ENCODE results near the gene KTN1.

The KTN1 gene

DNA sequence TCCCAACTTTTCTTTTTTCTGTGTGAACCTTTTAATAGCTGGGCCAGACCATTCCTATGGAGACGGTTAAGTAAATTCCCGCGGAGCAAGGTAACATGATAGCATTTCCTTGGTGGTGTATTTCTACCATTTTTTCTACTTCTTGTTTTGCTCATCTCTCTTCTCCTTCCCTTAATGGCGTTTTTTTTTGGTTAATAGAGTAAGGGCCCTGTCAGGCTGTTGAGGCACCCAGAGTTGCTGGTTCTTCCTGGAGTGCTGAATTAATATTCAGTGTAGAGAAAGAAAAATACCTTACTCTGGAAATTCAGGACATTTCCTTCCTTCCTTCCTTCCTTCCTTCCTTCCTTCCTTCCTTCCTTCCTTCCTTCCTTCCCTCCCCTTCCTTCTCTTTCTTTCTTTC is 137.6 kb downstream of the KTN1 start:
- H2AFZ ChIP-seq (ENCODE audit: low read length): no peak overlapping the region

DNA sequence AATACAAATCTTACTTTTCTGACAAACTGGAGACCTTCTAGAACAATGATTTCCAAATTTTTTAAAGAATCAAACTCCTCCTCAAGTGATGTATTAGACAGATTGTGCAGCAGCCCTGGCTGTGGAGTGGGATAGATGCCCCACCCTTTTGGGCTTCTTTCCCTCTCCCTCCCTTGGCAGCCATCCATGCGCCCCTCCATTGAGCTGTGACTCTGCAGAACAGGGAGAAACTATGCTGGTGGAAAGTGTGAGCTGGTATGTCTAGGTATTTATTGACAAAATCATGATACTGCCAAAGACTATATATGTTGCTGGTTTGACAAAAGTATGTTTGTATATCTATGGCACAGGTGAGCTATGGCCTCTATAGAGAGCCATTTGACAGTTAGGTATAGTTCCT is 138.5 kb downstream of the KTN1 start:
- H3K9ac ChIP-seq (ENCODE audit: low read length): no peak overlapping the region
- H3F3A ChIP-seq (ENCODE audit: insufficient read depth, low read length): no peaks in the 10 kb centered on the region
- no peaks in the 10 kb centered on the region for H3K4me1 ChIP-seq (ENCODE audit: insufficient read depth, low read length, severe bottlenecking)
- no peak overlapping the region for H3K4me2 ChIP-seq (ENCODE audit: low read length)
- no peak overlapping the region for H2AFZ ChIP-seq (ENCODE audit: low read length)
- no peaks in the 10 kb centered on the region for H3K27me3 ChIP-seq (ENCODE audit: insufficient read depth, low read length)
- TF ChIP-seq, protein P1, sequence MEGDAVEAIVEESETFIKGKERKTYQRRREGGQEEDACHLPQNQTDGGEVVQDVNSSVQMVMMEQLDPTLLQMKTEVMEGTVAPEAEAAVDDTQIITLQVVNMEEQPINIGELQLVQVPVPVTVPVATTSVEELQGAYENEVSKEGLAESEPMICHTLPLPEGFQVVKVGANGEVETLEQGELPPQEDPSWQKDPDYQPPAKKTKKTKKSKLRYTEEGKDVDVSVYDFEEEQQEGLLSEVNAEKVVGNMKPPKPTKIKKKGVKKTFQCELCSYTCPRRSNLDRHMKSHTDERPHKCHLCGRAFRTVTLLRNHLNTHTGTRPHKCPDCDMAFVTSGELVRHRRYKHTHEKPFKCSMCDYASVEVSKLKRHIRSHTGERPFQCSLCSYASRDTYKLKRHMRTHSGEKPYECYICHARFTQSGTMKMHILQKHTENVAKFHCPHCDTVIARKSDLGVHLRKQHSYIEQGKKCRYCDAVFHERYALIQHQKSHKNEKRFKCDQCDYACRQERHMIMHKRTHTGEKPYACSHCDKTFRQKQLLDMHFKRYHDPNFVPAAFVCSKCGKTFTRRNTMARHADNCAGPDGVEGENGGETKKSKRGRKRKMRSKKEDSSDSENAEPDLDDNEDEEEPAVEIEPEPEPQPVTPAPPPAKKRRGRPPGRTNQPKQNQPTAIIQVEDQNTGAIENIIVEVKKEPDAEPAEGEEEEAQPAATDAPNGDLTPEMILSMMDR (IDR thresholded peaks at IDR 0.05; ENCODE audit: low read length): no peak
- no peak for TF ChIP-seq EZH2 (IDR thresholded peaks at IDR 0.05; ENCODE audit: borderline replicate concordance, low read length)
- no peaks in the 10 kb centered on the region for H3K36me3 ChIP-seq (ENCODE audit: insufficient read depth, low read length)
- H3K4me3 ChIP-seq (ENCODE audit: low read depth, low read length, poor library complexity, severe bottlenecking): no peak overlapping the region
- H3K9me2 ChIP-seq (ENCODE audit: low read depth, low read length): no peaks in the 10 kb centered on the region
- H3K27ac ChIP-seq (ENCODE audit: low read depth, low read length, poor library complexity, severe bottlenecking): no peak overlapping the region
- H3K9me3 ChIP-seq (ENCODE audit: low read length): no peaks in the 10 kb centered on the region
- H4K20me1 ChIP-seq (ENCODE audit: insufficient read depth, low read length): no peaks in the 10 kb centered on the region
- H3K79me2 ChIP-seq (ENCODE audit: insufficient read depth, low read length): no peaks in the 10 kb centered on the region

More for the DNA sequence above, 137.6 kb downstream of the KTN1 start:
- no peak overlapping the region for H3K4me3 ChIP-seq (ENCODE audit: low read depth, low read length, poor library complexity, severe bottlenecking)
- no peak overlapping the region for H3K9ac ChIP-seq (ENCODE audit: low read length)
- no peaks in the 10 kb centered on the region for H3K27me3 ChIP-seq (ENCODE audit: insufficient read depth, low read length)
- H3F3A ChIP-seq (ENCODE audit: insufficient read depth, low read length): no peaks in the 10 kb centered on the region
- TF ChIP-seq, protein P1 (IDR thresholded peaks at IDR 0.05; ENCODE audit: low read length): no peak
- no peak for TF ChIP-seq EZH2 (IDR thresholded peaks at IDR 0.05; ENCODE audit: borderline replicate concordance, low read length)
- no peaks in the 10 kb centered on the region for H3K9me2 ChIP-seq (ENCODE audit: low read depth, low read length)
- H3K4me2 ChIP-seq (ENCODE audit: low read length): no peak overlapping the region
- no peaks in the 10 kb centered on the region for H4K20me1 ChIP-seq (ENCODE audit: insufficient read depth, low read length)
- no peaks in the 10 kb centered on the region for H3K79me2 ChIP-seq (ENCODE audit: insufficient read depth, low read length)
- no peaks in the 10 kb centered on the region for H3K9me3 ChIP-seq (ENCODE audit: low read length)
- H3K27ac ChIP-seq (ENCODE audit: low read depth, low read length, poor library complexity, severe bottlenecking): no peak overlapping the region
- H3K36me3 ChIP-seq (ENCODE audit: insufficient read depth, low read length): no peaks in the 10 kb centered on the region
- H3K4me1 ChIP-seq (ENCODE audit: insufficient read depth, low read length, severe bottlenecking): no peaks in the 10 kb centered on the region

DNA sequence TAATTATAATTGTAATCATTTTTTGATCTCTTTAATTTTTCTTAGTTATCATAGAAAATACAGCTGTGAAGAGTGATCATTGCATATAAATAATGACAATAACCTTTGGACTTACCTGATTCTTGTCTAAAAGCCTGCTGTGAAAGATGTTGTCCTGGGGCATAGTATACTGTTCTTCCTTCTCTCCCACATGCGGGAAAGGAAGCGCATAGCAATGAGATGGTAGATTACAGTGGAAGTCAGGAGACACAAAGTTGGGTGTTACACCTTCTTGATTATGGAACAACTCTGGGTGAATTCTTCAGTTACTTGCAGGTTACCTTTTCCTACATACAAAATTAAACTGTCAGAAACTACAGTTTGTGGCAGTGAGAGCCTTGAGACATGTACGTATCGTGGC is 140.8 kb downstream of the KTN1 start:
- Histone ChIP-seq H3K4me1 (ENCODE audit: insufficient read depth, low read length, severe bottlenecking) (no peaks in the 10 kb centered on the region), H3K27ac (ENCODE audit: low read depth, low read length, poor library complexity, severe bottlenecking) (no peak overlapping the region)

More for the DNA sequence above, 140.8 kb downstream of the KTN1 start:
- Histone ChIP-seq H2AFZ (ENCODE audit: low read length) (no peak overlapping the region), H4K20me1 (ENCODE audit: insufficient read depth, low read length) (no peaks in the 10 kb centered on the region), H3K27me3 (ENCODE audit: insufficient read depth, low read length) (no peaks in the 10 kb centered on the region), H3K9me3 (ENCODE audit: low read length) (no peaks in the 10 kb centered on the region), H3K9ac (ENCODE audit: low read length) (no peak overlapping the region), H3K79me2 (ENCODE audit: insufficient read depth, low read length) (no peaks in the 10 kb centered on the region), H3K36me3 (ENCODE audit: insufficient read depth, low read length) (no peaks in the 10 kb centered on the region), H3F3A (ENCODE audit: insufficient read depth, low read length) (no peaks in the 10 kb centered on the region), H3K4me2 (ENCODE audit: low read length) (no peak overlapping the region), H3K9me2 (ENCODE audit: low read depth, low read length) (no peaks in the 10 kb centered on the region), H3K4me3 (ENCODE audit: low read depth, low read length, poor library complexity, severe bottlenecking) (no peak overlapping the region)
- TF ChIP-seq, protein P1 (IDR thresholded peaks at IDR 0.05; ENCODE audit: low read length): no peak
- TF ChIP-seq EZH2 (IDR thresholded peaks at IDR 0.05; ENCODE audit: borderline replicate concordance, low read length): no peak

All from OCI-LY1 (cell line).